BLaER1 (cell line): ENCODE data around the gene COA5.
A peak's percentile ranks its signal among the peaks of the same experiment; 100 is the strongest.

Experiments used
- H3K27ac ChIP-seq: shearing (Covaris generic); formaldehyde crosslinking; 2 replicates; pipeline ENCODE4 v1.8.1; 2022
- H3K27me3 ChIP-seq: shearing (Covaris generic); formaldehyde crosslinking; 2 replicates; pipeline ENCODE4 v1.8.1; 2022
- H3K36me3 ChIP-seq: shearing (Covaris generic); formaldehyde crosslinking; 2 replicates; pipeline ENCODE4 v1.8.1; 2022
- H3K4me1 ChIP-seq: shearing (Covaris generic); formaldehyde crosslinking; 2 replicates; pipeline ENCODE4 v1.8.1; 2022
- H3K4me2 ChIP-seq: shearing (Covaris generic); formaldehyde crosslinking; 2 replicates; pipeline ENCODE4 v1.8.1; 2022
- H3K4me3 ChIP-seq: shearing (Covaris generic); formaldehyde crosslinking; 2 replicates; pipeline ENCODE4 v1.8.1; 2022
- H3K9ac ChIP-seq: shearing (Covaris generic); formaldehyde crosslinking; 2 replicates; pipeline ENCODE4 v1.8.1; 2022
- H3K9me3 ChIP-seq: shearing (Covaris generic); formaldehyde crosslinking; 2 replicates; pipeline ENCODE4 v1.8.1; 2022
- H4K20me1 ChIP-seq: shearing (Covaris generic); formaldehyde crosslinking; 2 replicates; pipeline ENCODE4 v1.8.1; 2022
- Cebpa-rat ChIP-seq: shearing (Covaris generic); IDR thresholded peaks from 2 replicates; pipeline ENCODE4 v1.8.1; 2022

The COA5 gene

GRCh38 chr2:98608116-98608961 is at the start of gene COA5, which contains the start of gene UNC50:
TSS of gene COA5 (minus strand) at chr2:98608512. CDS start at chr2:98608405, 107 bp downstream.
TSS of gene UNC50 (plus strand) at chr2:98608589. CDS start at chr2:98609760, 1,171 bp downstream.
- TF ChIP-seq Cebpa-rat, result no peak
- Histone ChIP-seq H3K4me3 (peak within 1 kb of the TSS; percentile 96), H3K27ac (peak within 1 kb of the TSS; percentile 95), H3K4me2 (peak within 1 kb of the TSS; percentile 88), H3K9ac (peak within 1 kb of the TSS; percentile 96), H4K20me1 (peaks cover 27% of the 10 kb centered on the region; the same call in 1 of the 2 replicates), H3K36me3 (peaks cover 45% of the 10 kb centered on the region), H3K4me1 (peaks cover 45% of the 10 kb centered on the region), H3K9me3 (no peaks in the 10 kb centered on the region), H3K27me3 (no peaks in the 10 kb centered on the region)

- Histone ChIP-seq H3K36me3 (no peaks in the 10 kb centered on the region), H3K4me3 (no peak overlapping the region), H4K20me1 (no peaks in the 10 kb centered on the region), H3K27ac (no peak overlapping the region), H3K4me1 (peaks cover 23% of the 10 kb centered on the region), H3K4me2 (no peak overlapping the region), H3K9ac (no peak overlapping the region), H3K9me3 (0 out of 2 replicates have a peak, but pooled peaks cover 7% of the 10 kb centered on the region), H3K27me3 (no peaks in the 10 kb centered on the region)
- no peak for TF ChIP-seq Cebpa-rat
Measured at GRCh38 chr2:98656800-98657199, 48.5 kb upstream of the COA5 start.

GRCh38 chr2:98654699-98655495 is 46.6 kb upstream of the COA5 start:
- Histone ChIP-seq H3K9ac (no peak overlapping the region), H3K9me3 (no peaks in the 10 kb centered on the region), H3K4me3 (no peak overlapping the region), H3K4me1 (peaks cover 14% of the 10 kb centered on the region), H3K27ac (no peak overlapping the region), H4K20me1 (no peaks in the 10 kb centered on the region), H3K27me3 (no peaks in the 10 kb centered on the region), H3K4me2 (peak overlapping the region; percentile 7), H3K36me3 (no peaks in the 10 kb centered on the region)
- TF ChIP-seq Cebpa-rat, result no peak

GRCh38 chr2:98650998-98651397 is 42.7 kb upstream of the COA5 start:
- peaks cover 32% of the 10 kb centered on the region for H3K4me1 ChIP-seq
- no peak overlapping the region for H3K9ac ChIP-seq
- no peak overlapping the region for H3K4me3 ChIP-seq
- no peaks in the 10 kb centered on the region for H3K36me3 ChIP-seq
- no peak overlapping the region for H3K4me2 ChIP-seq
- H3K9me3 ChIP-seq, result no peaks in the 10 kb centered on the region
- no peak overlapping the region for H3K27ac ChIP-seq
- no peak for TF ChIP-seq Cebpa-rat
- no peaks in the 10 kb centered on the region for H3K27me3 ChIP-seq
- no peaks in the 10 kb centered on the region for H4K20me1 ChIP-seq

- no peak overlapping the region for H3K4me3 ChIP-seq
- H4K20me1 ChIP-seq, result no peaks in the 10 kb centered on the region
- no peaks in the 10 kb centered on the region for H3K27me3 ChIP-seq
- H3K27ac ChIP-seq, result no peak overlapping the region
- H3K9ac ChIP-seq, result no peak overlapping the region
- no peak overlapping the region for H3K4me2 ChIP-seq
- TF ChIP-seq Cebpa-rat, result no peak
- H3K4me1 ChIP-seq, result peaks cover 27% of the 10 kb centered on the region
- no peaks in the 10 kb centered on the region for H3K36me3 ChIP-seq
- H3K9me3 ChIP-seq, result no peaks in the 10 kb centered on the region
Measured at GRCh38 chr2:98649992-98650375, 41.7 kb upstream of the COA5 start.

- Histone ChIP-seq H3K4me1 (peaks cover 20% of the 10 kb centered on the region), H3K27ac (no peak overlapping the region), H3K36me3 (no peaks in the 10 kb centered on the region), H3K4me2 (peak overlapping the region; percentile 45; the same call in 1 of the 2 replicates), H3K9ac (no peak overlapping the region), H3K9me3 (no peaks in the 10 kb centered on the region), H3K4me3 (no peak overlapping the region), H4K20me1 (no peaks in the 10 kb centered on the region), H3K27me3 (no peaks in the 10 kb centered on the region)
- TF ChIP-seq Cebpa-rat, result no peak
Measured at GRCh38 chr2:98649135-98649991, 41.1 kb upstream of the COA5 start.

- no peak overlapping the region for H3K9ac ChIP-seq
- no peak for TF ChIP-seq Cebpa-rat
Measured at GRCh38 chr2:98648451-98648850, 40.1 kb upstream of the COA5 start.

GRCh38 chr2:98647636-98648035 is 39.3 kb upstream of the COA5 start:
- H3K9ac ChIP-seq, result no peak overlapping the region
- no peaks in the 10 kb centered on the region for H3K27me3 ChIP-seq
- H3K4me1 ChIP-seq, result peaks cover 17% of the 10 kb centered on the region
- no peaks in the 10 kb centered on the region for H4K20me1 ChIP-seq
- no peaks in the 10 kb centered on the region for H3K9me3 ChIP-seq
- no peak overlapping the region for H3K27ac ChIP-seq
- no peak overlapping the region for H3K4me3 ChIP-seq
- H3K36me3 ChIP-seq, result no peaks in the 10 kb centered on the region
- no peak overlapping the region for H3K4me2 ChIP-seq
- TF ChIP-seq Cebpa-rat, result no peak

More at GRCh38 chr2:98648451-98648850, 40.1 kb upstream of the COA5 start:
- Histone ChIP-seq H3K36me3 (no peaks in the 10 kb centered on the region), H3K4me1 (peaks cover 17% of the 10 kb centered on the region), H4K20me1 (no peaks in the 10 kb centered on the region), H3K4me3 (no peak overlapping the region), H3K4me2 (peak overlapping the region; percentile 45), H3K27me3 (no peaks in the 10 kb centered on the region), H3K9me3 (no peaks in the 10 kb centered on the region), H3K27ac (no peak overlapping the region)

GRCh38 chr2:98643496-98644100 is 35.3 kb upstream of the COA5 start:
- H3K27ac ChIP-seq, result no peak overlapping the region
- H3K4me1 ChIP-seq, result peaks cover 6% of the 10 kb centered on the region
- H3K27me3 ChIP-seq, result no peaks in the 10 kb centered on the region
- no peaks in the 10 kb centered on the region for H3K36me3 ChIP-seq
- no peak overlapping the region for H3K4me2 ChIP-seq
- no peak overlapping the region for H3K4me3 ChIP-seq
- no peaks in the 10 kb centered on the region for H4K20me1 ChIP-seq
- H3K9me3 ChIP-seq, result no peaks in the 10 kb centered on the region
- no peak for TF ChIP-seq Cebpa-rat
- H3K9ac ChIP-seq, result no peak overlapping the region
